ENCODE results near the gene CPEB3. TPM values are rescaled to one million over a fixed set of nuclear protein-coding genes. Genes with fewer than 3 reads are reported as not detected.

CPEB3 gene
- total RNA-seq, 1 experiment from 2014 or later = 1.0 TPM

- Histone ChIP-seq H3K18ac (ENCODE audit: insufficient read length, low read depth, low read length) (no peak overlapping the region), H2BK20ac (ENCODE audit: low read depth, low read length, poor library complexity, severe bottlenecking) (no peak overlapping the region), H3K27ac (ENCODE audit: insufficient read length, low read depth, low read length) (no peak overlapping the region), H3K4me2 (ENCODE audit: insufficient read depth, insufficient read length, low read length) (no peak overlapping the region), H4K20me1 (ENCODE audit: control insufficient read depth, insufficient read depth, insufficient read length) (no peaks in the 10 kb centered on the region), H3K9me3 (ENCODE audit: control insufficient read depth, low read depth, low read length) (no peaks in the 10 kb centered on the region), H2BK12ac (ENCODE audit: insufficient read length, low read depth, low read length) (no peak overlapping the region), H3K79me2 (ENCODE audit: insufficient read depth, low read length) (no peaks in the 10 kb centered on the region), H2BK120ac (ENCODE audit: low read depth, low read length, poor library complexity, severe bottlenecking) (no peak overlapping the region), H3T11ph (ENCODE audit: low read length) (no peak overlapping the region), H2BK15ac (ENCODE audit: low read depth, low read length) (no peak overlapping the region), H2BK5ac (ENCODE audit: insufficient read length, low read length) (no peak overlapping the region), H3K9ac (ENCODE audit: extremely low read depth, insufficient read length, low read length) (no peak overlapping the region), H4K91ac (ENCODE audit: insufficient read length, low read depth, low read length) (no peak overlapping the region), H4K5ac (ENCODE audit: insufficient read length, low read depth, low read length) (no peak overlapping the region), H3K56ac (ENCODE audit: insufficient read length, low read depth, low read length) (no peak overlapping the region), H3K14ac (ENCODE audit: insufficient read depth, low read length) (no peak overlapping the region), H3K27me3 (ENCODE audit: insufficient read depth, low read length) (no peaks in the 10 kb centered on the region), H3K4me1 (ENCODE audit: insufficient read depth, low read length) (no peaks in the 10 kb centered on the region), H2AFZ (ENCODE audit: low read length) (no peak overlapping the region), H3K79me1 (ENCODE audit: insufficient read depth, low read depth, low read length, poor library complexity, severe bottlenecking) (no peaks in the 10 kb centered on the region), H3K23me2 (ENCODE audit: insufficient read length, low read depth, low read length, poor library complexity, severe bottlenecking) (no peaks in the 10 kb centered on the region), H3K4ac (ENCODE audit: low read depth, low read length) (no peak overlapping the region), H2AK5ac (ENCODE audit: insufficient read length, low read length) (no peak overlapping the region), H3K23ac (ENCODE audit: insufficient read length, low read depth, low read length) (no peak overlapping the region), H4K8ac (replicated peaks; ENCODE audit: insufficient read length, low read depth, low read length) (no peak overlapping the region)
- no peaks in the 10 kb centered on the region for H3K36me3 Mint-ChIP-seq (ENCODE audit: insufficient read depth in 1 of 3, low read depth in 3 of 3)
- DNase-seq = no peak
- no peak overlapping the region for H3K4me3 Mint-ChIP-seq
- H3K4me1 Mint-ChIP-seq = peaks cover 3 to 6% of the 10 kb centered on the region in 2 experiments; a peak in 3 of 4 replicates
- no peak overlapping the region for H3K27ac Mint-ChIP-seq
- H3K27me3 Mint-ChIP-seq (ENCODE audit: low read depth) = no peaks in the 10 kb centered on the region
- no peaks in the 10 kb centered on the region for H3K9me3 Mint-ChIP-seq
- no peak for TF ChIP-seq CTCF (conservative IDR thresholded peaks at IDR 0.05)
- WGBS (ENCODE audit: extremely low coverage, insufficient read length, low lambda C conversion rate) = no CpG with 5 or more reads among the region's 1 CpG
Observed at GRCh38 chr10:92146107-92146506, 144.8 kb downstream of the CPEB3 start.
